ENCODE results near the gene TNKS1BP1.

Gene TNKS1BP1

DNA sequence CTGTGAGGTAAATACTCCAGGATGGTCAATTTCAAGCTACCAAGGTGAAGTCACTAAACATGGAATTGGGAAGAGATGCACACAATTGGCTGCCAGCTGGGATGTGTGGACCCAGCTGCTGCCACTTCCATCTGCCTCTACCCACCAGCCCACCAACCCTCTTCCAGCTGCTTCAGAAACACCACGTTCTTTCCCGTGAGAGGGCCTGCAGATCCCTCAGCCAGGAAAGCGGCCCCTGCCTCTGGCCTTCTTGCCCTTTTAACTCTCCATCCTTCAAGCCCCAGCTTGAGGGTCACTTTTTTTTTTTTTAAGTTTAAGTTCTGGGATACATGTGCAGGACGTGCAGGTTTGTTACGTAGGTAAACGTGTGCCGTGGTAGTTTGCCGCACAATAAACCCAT, 36.2 kb upstream of the TNKS1BP1 start:
- Histone ChIP-seq H3K79me2 (ENCODE audit: insufficient read depth, low read length) (no peaks in the 10 kb centered on the region), H3K4me3 (ENCODE audit: low read depth, low read length, poor library complexity, severe bottlenecking) (no peak overlapping the region), H3K27me3 (ENCODE audit: insufficient read depth, low read length) (no peaks in the 10 kb centered on the region), H3F3A (ENCODE audit: insufficient read depth, low read length) (no peaks in the 10 kb centered on the region), H3K36me3 (ENCODE audit: insufficient read depth, low read length) (no peaks in the 10 kb centered on the region), H3K9ac (ENCODE audit: low read length) (no peak overlapping the region), H3K27ac (ENCODE audit: low read depth, low read length, poor library complexity, severe bottlenecking) (no peak overlapping the region), H3K4me2 (ENCODE audit: low read length) (no peak overlapping the region), H3K4me1 (ENCODE audit: insufficient read depth, low read length, severe bottlenecking) (no peaks in the 10 kb centered on the region), H2AFZ (ENCODE audit: low read length) (no peak overlapping the region), H3K9me3 (ENCODE audit: low read length) (no peaks in the 10 kb centered on the region), H3K9me2 (ENCODE audit: low read depth, low read length) (no peaks in the 10 kb centered on the region), H4K20me1 (ENCODE audit: insufficient read depth, low read length) (no peaks in the 10 kb centered on the region)
- TF ChIP-seq EZH2 (IDR thresholded peaks at IDR 0.05; ENCODE audit: borderline replicate concordance, low read length) = no peak
- TF ChIP-seq, protein P1, sequence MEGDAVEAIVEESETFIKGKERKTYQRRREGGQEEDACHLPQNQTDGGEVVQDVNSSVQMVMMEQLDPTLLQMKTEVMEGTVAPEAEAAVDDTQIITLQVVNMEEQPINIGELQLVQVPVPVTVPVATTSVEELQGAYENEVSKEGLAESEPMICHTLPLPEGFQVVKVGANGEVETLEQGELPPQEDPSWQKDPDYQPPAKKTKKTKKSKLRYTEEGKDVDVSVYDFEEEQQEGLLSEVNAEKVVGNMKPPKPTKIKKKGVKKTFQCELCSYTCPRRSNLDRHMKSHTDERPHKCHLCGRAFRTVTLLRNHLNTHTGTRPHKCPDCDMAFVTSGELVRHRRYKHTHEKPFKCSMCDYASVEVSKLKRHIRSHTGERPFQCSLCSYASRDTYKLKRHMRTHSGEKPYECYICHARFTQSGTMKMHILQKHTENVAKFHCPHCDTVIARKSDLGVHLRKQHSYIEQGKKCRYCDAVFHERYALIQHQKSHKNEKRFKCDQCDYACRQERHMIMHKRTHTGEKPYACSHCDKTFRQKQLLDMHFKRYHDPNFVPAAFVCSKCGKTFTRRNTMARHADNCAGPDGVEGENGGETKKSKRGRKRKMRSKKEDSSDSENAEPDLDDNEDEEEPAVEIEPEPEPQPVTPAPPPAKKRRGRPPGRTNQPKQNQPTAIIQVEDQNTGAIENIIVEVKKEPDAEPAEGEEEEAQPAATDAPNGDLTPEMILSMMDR (IDR thresholded peaks at IDR 0.05; ENCODE audit: low read length) = no peak

DNA sequence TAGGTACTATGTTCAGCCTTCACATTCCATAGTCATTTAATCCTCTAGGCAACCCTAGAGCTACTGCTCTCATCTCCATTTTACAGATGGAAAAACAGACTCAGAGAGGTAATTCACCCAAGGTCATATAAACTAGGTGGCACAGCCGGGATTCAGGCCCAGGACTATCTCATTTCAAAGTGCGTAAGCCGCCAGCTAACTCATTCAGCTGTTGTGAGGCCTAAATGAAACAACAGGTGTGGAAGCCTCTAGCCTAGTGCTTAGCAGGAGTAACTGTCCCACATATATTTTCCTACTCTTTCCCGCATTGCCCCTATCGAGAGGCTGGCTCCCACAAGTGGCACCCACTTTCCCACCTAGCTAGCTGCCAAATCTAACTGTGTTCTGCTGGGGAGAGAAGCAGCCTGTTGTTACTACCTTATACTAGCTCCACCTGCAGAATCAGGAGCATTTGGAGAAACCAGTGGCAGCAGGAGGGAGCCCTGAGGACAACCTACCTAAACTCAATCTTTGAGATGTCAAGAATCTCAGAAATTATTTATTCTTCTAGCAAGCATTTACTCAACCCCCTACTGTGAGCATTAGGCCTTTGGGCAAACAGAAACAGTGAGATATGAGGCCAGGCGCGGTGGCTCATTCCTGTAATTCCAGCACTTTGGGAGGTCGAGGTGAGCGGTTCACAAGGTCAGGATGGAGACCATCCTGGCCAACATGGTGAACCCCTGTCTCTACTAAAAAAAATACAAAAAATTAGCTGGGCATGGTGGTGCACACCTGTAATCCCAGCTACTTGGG, 35.3 kb upstream of the TNKS1BP1 start:
- H3K36me3 ChIP-seq (ENCODE audit: insufficient read depth, low read length) = no peaks in the 10 kb centered on the region
- H4K20me1 ChIP-seq (ENCODE audit: insufficient read depth, low read length) = no peaks in the 10 kb centered on the region
- H3K27me3 ChIP-seq (ENCODE audit: insufficient read depth, low read length) = no peaks in the 10 kb centered on the region
- no peak overlapping the region for H3K4me3 ChIP-seq (ENCODE audit: low read depth, low read length, poor library complexity, severe bottlenecking)
- H3K27ac ChIP-seq (ENCODE audit: low read depth, low read length, poor library complexity, severe bottlenecking) = no peak overlapping the region
- no peaks in the 10 kb centered on the region for H3F3A ChIP-seq (ENCODE audit: insufficient read depth, low read length)
- no peaks in the 10 kb centered on the region for H3K9me3 ChIP-seq (ENCODE audit: low read length)
- no peaks in the 10 kb centered on the region for H3K79me2 ChIP-seq (ENCODE audit: insufficient read depth, low read length)
- H3K9me2 ChIP-seq (ENCODE audit: low read depth, low read length) = no peaks in the 10 kb centered on the region
- H2AFZ ChIP-seq (ENCODE audit: low read length) = no peak overlapping the region
- H3K4me1 ChIP-seq (ENCODE audit: insufficient read depth, low read length, severe bottlenecking) = no peaks in the 10 kb centered on the region
- TF ChIP-seq, protein P1 (IDR thresholded peaks at IDR 0.05; ENCODE audit: low read length) = no peak
- no peak for TF ChIP-seq EZH2 (IDR thresholded peaks at IDR 0.05; ENCODE audit: borderline replicate concordance, low read length)
- no peak overlapping the region for H3K9ac ChIP-seq (ENCODE audit: low read length)
- H3K4me2 ChIP-seq (ENCODE audit: low read length) = no peak overlapping the region

DNA sequence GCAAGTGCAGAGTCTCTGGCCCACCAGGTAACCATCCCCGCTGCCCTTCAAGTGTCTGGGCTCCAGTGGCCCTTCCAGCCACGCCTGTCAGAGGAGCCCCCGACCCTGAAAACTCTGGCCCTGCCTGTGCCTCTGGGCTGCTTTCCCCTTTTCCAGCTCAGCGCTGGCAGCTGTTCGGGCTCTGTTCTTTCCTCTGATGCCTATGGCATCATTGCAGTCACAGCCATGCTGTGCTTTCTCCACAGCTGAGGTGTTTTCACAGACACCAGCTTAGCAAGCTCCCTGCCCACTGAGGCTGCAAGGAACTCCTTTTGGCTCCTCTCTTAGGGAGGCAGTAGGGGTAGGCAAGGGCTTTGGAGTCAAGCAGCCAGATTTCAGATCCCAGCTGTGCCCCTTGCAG, 34.6 kb upstream of the TNKS1BP1 start:
- H3K9ac ChIP-seq (ENCODE audit: low read length) = no peak overlapping the region
- H2AFZ ChIP-seq (ENCODE audit: low read length) = no peak overlapping the region
- H3K36me3 ChIP-seq (ENCODE audit: insufficient read depth, low read length) = no peaks in the 10 kb centered on the region
- H3K27ac ChIP-seq (ENCODE audit: low read depth, low read length, poor library complexity, severe bottlenecking) = no peak overlapping the region
- TF ChIP-seq EZH2 (IDR thresholded peaks at IDR 0.05; ENCODE audit: borderline replicate concordance, low read length) = no peak
- TF ChIP-seq, protein P1 (IDR thresholded peaks at IDR 0.05; ENCODE audit: low read length) = no peak
- H3K27me3 ChIP-seq (ENCODE audit: insufficient read depth, low read length) = no peaks in the 10 kb centered on the region
- no peak overlapping the region for H3K4me3 ChIP-seq (ENCODE audit: low read depth, low read length, poor library complexity, severe bottlenecking)
- no peaks in the 10 kb centered on the region for H3K4me1 ChIP-seq (ENCODE audit: insufficient read depth, low read length, severe bottlenecking)
- H4K20me1 ChIP-seq (ENCODE audit: insufficient read depth, low read length) = no peaks in the 10 kb centered on the region
- H3K9me3 ChIP-seq (ENCODE audit: low read length) = no peaks in the 10 kb centered on the region
- H3K9me2 ChIP-seq (ENCODE audit: low read depth, low read length) = no peaks in the 10 kb centered on the region
- H3F3A ChIP-seq (ENCODE audit: insufficient read depth, low read length) = no peaks in the 10 kb centered on the region
- no peaks in the 10 kb centered on the region for H3K79me2 ChIP-seq (ENCODE audit: insufficient read depth, low read length)
- H3K4me2 ChIP-seq (ENCODE audit: low read length) = no peak overlapping the region

All from OCI-LY1 (cell line).